ENCODE data around the gene BCAS4. TPM values are rescaled to one million over a fixed set of nuclear protein-coding genes. Genes with fewer than 3 reads are reported as not detected.

Gene BCAS4
- 12.2 and 14.4 TPM in 2 replicates for total RNA-seq

DNA sequence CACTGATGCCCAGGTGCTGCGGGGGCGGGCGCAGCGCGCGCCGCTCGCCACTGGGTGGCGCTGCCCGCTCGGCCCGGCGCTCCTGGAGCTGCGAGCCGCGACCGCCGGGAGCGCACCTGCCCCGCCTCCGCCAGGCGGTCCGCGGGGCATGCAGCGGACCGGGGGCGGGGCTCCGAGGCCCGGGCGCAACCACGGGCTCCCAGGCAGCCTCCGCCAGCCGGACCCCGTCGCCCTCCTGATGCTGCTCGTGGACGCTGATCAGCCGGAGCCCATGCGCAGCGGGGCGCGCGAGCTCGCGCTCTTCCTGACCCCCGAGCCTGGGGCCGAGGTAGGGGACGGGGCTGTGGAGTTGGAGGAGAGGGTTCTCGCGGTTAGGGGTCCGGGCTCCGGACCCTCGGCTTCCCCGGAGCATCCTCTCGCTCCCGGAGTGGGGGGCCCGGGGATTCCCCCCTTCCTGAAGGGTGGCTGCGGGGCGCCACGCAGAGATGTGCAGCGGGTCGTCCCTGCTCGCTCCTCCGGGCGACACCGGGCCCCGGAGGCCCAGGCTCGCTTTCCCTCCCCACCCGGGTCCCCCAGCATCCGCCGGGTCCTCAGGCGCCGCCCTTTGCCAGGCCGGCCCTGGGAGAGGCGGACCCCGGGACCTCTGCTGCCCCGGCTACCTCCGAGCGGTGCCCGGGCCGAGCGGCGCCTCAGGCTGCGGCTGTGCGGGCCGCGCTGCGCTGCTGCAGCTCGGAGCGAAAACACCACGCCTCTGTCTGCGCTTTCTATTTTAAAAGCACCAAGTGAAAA, at the start of gene BCAS4:
Gene BCAS4 (plus strand): TSS at position 216 of the 789 bp plus-strand sequence. CDS start 23 bp downstream, at position 239.

Other genes with a start within 250 kb of the BCAS4 start
- gene RIPOR3, start 103.5 kb upstream of the BCAS4 start, total RNA-seq = 0.12 and 0.13 TPM in 2 replicates
- 0.25 and 0.26 TPM in 2 replicates for gene PARD6B, start 63.5 kb upstream of the BCAS4 start, total RNA-seq
- 25.2 and 35.9 TPM in 2 replicates for gene ADNP, start 136.4 kb downstream of the BCAS4 start, total RNA-seq
- 52.2 and 55.8 TPM in 2 replicates for gene DPM1, start 163.5 kb downstream of the BCAS4 start, total RNA-seq
- 6.3 and 6.9 TPM in 2 replicates for gene MOCS3, start 163.8 kb downstream of the BCAS4 start, total RNA-seq
- gene KCNG1, start 228.0 kb downstream of the BCAS4 start, total RNA-seq = 0.13 TPM in 1 of 2 replicates, not detected in the other

Data from aortic smooth muscle cell (primary cell).